C4-2B (cell line): ENCODE measurements around the gene PPP2R1B.

ENCODE experiments used
- ZFX ChIP-seq: fragments of 450-650 bp; IDR thresholded peaks from 2 replicates; pipeline ENCODE4 v1.6.1; 2017
- TF ChIP-seq, protein P1 (sequence below): fragments of 450-650 bp; conservative IDR thresholded peaks from 2 replicates; pipeline ENCODE4 v1.5.1; 2017; ENCODE audit warnings: mild to moderate bottlenecking

DNA sequence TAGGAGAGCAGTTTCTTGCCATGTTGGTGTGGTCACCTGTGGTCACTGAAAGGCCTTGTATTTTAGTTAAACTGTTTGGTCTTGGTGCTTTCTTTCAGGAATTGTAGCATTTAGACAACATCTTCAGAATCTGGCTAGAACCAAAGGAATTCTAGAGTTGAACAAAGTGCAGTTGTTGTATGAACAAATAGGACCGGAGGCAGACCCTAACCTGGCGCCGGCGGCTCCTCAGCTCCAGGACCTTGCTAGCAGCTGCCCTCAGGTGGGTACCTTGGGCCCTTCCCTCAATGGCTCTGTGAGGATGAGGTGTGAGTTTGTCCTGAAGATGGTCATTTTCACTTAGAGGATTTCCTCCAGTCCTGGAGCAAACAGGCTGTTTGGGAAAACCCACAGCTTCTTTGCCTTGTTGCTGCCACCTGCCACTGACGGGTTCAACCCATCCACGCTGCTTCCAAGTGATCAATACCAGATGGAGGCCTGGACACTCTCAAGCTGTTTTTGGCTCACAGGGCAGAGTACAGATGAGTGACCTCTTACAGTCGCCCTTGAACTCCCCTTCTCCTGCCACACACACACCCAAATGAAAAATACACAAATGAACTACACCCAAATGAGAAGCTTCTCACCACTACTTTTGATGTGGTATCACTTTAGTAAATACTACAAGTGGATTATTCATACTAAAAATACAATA, 45.2 kb downstream of the PPP2R1B start:
- TF ChIP-seq, protein P1, sequence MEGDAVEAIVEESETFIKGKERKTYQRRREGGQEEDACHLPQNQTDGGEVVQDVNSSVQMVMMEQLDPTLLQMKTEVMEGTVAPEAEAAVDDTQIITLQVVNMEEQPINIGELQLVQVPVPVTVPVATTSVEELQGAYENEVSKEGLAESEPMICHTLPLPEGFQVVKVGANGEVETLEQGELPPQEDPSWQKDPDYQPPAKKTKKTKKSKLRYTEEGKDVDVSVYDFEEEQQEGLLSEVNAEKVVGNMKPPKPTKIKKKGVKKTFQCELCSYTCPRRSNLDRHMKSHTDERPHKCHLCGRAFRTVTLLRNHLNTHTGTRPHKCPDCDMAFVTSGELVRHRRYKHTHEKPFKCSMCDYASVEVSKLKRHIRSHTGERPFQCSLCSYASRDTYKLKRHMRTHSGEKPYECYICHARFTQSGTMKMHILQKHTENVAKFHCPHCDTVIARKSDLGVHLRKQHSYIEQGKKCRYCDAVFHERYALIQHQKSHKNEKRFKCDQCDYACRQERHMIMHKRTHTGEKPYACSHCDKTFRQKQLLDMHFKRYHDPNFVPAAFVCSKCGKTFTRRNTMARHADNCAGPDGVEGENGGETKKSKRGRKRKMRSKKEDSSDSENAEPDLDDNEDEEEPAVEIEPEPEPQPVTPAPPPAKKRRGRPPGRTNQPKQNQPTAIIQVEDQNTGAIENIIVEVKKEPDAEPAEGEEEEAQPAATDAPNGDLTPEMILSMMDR = no peak
- no peak for TF ChIP-seq ZFX
